GM19438 (cell line): ENCODE data around the gene ZNRD2.

Experiments
- ATAC-seq: cut with Tn5 transposase; IDR thresholded peaks from one replicate; pipeline ENCODE4 v1.9.1; 2021; ENCODE audit warnings: low read depth; ENCODE audit not compliant: unreplicated experiment

Gene ZNRD2

DNA sequence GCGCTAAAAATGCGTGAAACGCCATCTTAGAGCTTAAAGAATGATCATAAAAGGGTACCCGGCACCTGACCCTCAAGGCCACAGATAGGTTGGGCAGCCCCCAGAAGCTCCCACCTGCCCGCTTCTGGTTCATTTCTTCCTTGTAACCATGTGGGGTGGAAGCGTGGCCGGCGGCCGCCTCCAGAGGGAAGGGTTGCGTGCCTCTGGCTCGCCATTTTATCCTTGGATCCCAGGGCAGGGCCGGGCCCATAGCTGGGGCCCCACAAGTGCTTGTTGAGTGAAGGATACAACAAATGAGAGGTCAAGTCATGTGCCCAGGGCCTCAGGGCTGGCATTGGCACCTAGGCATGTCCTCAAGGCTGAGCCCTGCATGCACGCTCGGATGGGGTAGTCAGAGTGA is 51.2 kb downstream of the ZNRD2 start:
- no peak for ATAC-seq
